ENCODE data around the gene ARHGEF4.

ARHGEF4 gene

GRCh38 chr2:130921164-130921476 is 84.4 kb downstream of the ARHGEF4 start:
- no peak for DNase-seq

GRCh38 chr2:130922417-130922816 is 85.7 kb downstream of the ARHGEF4 start:
- no peak for DNase-seq

GRCh38 chr2:130928385-130928784 is 91.7 kb downstream of the ARHGEF4 start:
- no peak for DNase-seq

GRCh38 chr2:130930740-130931659 is 94.3 kb downstream of the ARHGEF4 start:
- no peak for DNase-seq

- DNase-seq: no peak
These were observed 96.8 kb downstream of the ARHGEF4 start for GRCh38 chr2:130933501-130933900.

GRCh38 chr2:130936451-130936850 is 99.7 kb downstream of the ARHGEF4 start:
- DNase-seq: no peak

- no peak for DNase-seq
These were observed 111.3 kb downstream of the ARHGEF4 start for GRCh38 chr2:130947967-130948366.

- no peak for DNase-seq
These were observed 113.2 kb downstream of the ARHGEF4 start for GRCh38 chr2:130949954-130950353.

GRCh38 chr2:130951018-130951417 is 114.3 kb downstream of the ARHGEF4 start:
- no peak for DNase-seq

GRCh38 chr2:130954873-130955272 is 118.2 kb downstream of the ARHGEF4 start:
- DNase-seq: no peak

GRCh38 chr2:130957915-130958314 is 121.2 kb downstream of the ARHGEF4 start:
- no peak for DNase-seq

- no peak for DNase-seq
These were observed 126.6 kb downstream of the ARHGEF4 start for GRCh38 chr2:130963196-130963848.

GRCh38 chr2:130963849-130964793 is 127.4 kb downstream of the ARHGEF4 start:
- no peak for DNase-seq

GRCh38 chr2:130964931-130965330 is 128.2 kb downstream of the ARHGEF4 start:
- DNase-seq: no peak

GRCh38 chr2:130966149-130966774 is 129.5 kb downstream of the ARHGEF4 start:
- DNase-seq: no peak

- no peak for DNase-seq
These were observed 130.2 kb downstream of the ARHGEF4 start for GRCh38 chr2:130966775-130967490.

GRCh38 chr2:130972410-130972809 is 135.7 kb downstream of the ARHGEF4 start:
- no peak for DNase-seq

GRCh38 chr2:130975729-130976128 is 139.0 kb downstream of the ARHGEF4 start:
- DNase-seq: no peak

GRCh38 chr2:130976591-130977237 is 140.0 kb downstream of the ARHGEF4 start:
- no peak for DNase-seq

GRCh38 chr2:130977461-130978050 is 140.8 kb downstream of the ARHGEF4 start:
- DNase-seq: no peak

- no peak for DNase-seq
These were observed 145.0 kb downstream of the ARHGEF4 start for GRCh38 chr2:130981667-130982066.

Measured in bone marrow (tissue), 2 donors.